CD4-positive, alpha-beta T cell treated with Interleukin-6 for 4 hours (primary cell): ENCODE data around the gene RAB4A.

Source experiments
- DNase-seq: peaks from one replicate; pipeline ENCODE4 v3.0.0-alpha.2; 2020; ENCODE audit warnings: mixed read lengths

RAB4A gene, protein sequence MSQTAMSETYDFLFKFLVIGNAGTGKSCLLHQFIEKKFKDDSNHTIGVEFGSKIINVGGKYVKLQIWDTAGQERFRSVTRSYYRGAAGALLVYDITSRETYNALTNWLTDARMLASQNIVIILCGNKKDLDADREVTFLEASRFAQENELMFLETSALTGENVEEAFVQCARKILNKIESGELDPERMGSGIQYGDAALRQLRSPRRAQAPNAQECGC

DNA sequence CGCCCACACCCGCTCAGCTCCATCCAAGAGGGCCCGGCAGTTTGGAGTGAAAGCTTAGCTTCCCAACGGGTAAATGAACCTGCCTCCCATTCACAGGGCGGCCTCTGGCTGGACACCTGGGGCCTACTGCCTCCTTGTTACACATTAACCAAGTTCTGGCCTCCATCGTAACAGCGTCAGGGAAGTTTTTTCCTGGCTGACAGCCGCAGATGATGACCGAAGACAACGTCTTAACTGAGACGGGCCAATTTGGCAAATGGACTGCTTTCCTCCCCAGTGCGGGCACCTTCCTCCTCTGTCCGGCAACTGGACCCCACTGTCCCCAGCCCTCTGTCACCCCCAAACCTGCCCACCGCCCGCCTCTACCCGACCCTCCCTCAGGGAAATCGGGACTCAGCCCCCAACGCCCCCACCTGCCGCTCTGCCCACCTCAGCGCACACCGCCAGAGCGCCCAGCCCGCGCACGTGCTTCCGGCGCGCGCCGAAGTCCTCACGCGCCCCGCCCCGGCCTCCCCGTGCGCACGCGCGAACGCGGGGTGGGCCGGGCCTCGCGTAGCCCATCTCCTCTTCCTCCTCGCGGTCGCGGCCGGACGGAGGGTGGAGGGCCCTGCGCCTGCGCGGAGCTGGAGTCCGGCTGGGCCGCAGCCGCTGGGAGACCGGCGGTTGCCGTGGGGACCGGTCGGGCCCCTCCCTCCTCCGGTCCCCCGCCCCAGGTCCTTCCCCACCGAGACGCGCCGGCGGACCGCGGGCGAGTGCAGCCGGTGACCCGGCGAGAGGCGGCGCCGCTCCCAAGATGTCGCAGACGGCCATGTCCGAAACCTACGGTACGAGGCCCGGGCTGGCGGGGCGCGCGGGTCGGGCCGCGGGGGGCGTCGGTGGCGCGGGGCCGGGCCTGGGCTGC is at the start of gene RAB4A:
Gene RAB4A (plus strand): TSS at position 565 of the 901 bp plus-strand sequence. CDS start 229 bp downstream, at position 794.
- peak; percentile 80 for DNase-seq

DNA sequence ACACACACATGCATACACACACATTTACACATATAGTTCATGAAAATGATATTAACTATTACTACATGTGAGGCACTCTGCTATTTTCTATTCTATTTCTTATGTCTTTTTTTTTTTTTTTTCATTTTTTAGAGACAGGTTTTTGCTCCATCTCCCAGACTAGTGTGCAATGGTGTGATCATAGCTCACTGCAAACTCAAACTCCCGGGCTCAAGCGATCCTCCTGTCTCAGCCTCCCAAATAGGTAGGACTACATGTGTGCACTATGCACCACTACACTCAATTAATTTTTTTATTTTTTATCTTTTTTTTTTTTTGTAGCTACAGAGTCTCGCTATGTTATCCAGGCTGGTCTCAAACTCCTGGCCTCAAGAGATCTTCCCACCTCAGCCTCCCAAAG is 48.8 kb upstream of the RAB4A start:
- DNase-seq: no peak

DNA sequence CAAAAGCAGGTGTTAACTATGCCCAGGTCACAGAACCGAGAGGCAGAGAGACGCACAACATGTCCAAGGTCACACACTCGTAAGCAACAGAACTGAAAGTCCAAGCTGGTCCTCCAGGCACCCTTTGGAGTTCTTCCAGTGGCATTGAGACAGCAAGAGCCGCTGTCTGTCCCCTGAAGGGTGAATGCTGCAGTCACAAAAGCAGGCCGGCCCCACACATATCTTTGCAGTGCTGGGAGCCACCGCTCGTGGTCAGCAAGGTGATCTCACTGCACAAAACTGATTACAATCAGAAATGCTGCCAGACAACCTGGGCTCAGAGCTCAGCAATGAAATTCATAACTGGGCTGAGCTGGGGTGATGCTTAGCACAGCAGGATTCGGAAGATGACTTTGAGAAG is 47.4 kb upstream of the RAB4A start:
- no peak for DNase-seq

DNA sequence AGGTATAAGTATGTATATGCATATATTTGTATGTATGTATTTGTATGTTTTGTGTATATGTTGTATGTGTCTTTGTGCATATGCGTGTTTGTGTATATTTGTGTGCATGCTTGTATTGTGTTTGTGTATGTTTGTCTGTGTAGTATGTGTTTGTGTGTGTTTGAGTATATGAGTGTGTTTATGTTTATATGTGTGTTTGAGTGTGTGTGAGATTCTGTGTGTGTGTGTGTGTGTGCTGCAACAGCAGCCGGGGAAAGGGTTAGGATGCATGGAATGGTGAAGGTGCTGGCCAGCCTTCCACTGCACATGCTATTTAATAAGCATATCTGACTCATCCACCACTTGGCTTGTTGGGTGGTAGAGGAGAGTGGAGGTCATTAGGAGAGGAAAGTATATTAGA is 46.6 kb upstream of the RAB4A start:
- DNase-seq: no peak

DNA sequence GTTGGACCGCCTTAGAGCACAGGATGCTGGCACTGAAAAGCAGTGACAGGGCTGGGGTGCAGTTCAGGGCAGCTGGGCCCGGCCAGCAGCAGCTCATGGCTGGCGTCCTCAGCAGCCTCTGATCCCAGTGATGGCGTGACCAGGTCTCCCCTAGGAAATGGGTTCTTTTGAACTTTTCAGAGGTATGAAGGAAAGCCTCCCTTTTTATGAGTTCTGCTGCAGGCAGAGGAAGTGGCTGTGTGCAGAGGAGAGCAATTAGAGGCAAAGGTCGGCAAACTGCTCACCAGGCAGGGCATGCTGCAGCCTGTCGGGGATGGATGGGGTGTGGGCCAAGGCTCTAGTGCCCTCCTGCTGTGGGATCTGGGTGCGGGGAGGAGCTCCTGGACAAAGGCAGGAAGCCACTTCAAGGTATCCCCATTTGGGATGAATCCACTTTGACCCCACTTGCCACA is 45.6 kb upstream of the RAB4A start:
- DNase-seq: no peak

DNA sequence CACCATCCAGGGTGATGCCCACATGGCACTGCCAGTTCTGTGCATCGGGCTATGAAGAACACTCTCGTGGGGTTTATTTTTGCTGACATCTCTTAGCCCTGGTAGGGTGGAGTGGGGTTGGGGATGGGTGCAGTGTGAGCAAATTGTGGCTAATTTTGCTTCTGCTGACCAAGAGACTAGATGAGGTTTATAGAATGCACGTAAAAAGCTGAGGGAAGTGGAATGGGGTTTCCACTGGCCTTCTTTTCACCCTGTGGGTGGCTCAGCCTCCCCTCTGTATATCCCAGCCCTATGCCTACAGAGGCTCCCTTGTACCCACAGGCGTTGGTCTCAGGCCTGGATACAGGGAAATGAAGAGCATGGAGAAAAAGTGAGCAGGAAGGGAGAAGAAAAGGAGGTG is 44.1 kb upstream of the RAB4A start:
- DNase-seq: no peak

DNA sequence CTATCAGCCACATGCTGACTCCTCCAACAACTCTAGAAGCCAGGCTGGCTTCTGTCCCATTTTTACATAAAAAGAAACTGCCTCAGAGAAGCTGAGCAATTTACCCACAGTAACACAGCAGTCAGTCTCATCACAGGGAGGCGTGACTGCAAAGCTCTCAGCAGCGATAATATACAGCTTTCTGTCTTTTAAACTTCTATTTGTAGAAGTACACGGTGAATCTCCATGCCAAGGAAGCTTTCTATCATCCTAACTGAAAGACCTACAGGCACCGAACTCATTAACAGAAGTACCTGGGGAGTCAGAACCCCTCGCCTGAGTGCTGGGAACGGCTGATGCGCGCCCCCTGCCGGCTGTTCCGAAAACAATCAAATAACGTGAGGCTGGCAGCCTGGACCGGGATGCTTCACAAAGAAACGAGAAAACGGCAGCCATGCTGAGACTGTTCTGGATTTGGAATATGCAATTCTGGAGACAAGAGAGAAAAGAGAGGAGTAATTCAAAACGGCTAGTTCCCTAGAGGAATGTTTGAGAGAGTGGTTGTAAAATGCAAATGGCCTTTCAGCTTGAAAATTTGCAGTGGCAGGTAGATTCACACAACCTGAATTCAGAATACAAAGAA is 43.5 kb upstream of the RAB4A start:
- DNase-seq: peak; percentile 88

DNA sequence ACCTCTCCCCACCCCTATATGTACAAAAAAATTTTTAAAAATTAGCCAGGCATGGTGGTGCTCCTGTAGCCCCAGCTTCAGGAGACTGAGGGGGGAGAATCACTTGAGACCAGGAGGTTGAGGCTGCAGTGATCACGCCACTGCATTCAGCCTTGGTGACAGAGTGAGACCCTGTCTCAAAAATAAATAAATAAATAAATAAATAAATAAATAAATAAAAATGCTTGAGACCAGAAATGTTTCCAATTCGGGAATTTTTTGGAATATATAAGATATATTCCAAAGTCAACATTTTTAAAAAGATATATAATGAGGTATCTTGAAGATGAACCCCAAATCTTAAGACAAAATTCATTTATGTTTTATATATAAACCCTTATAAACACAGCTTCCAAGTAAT is 42.4 kb upstream of the RAB4A start:
- no peak for DNase-seq

DNA sequence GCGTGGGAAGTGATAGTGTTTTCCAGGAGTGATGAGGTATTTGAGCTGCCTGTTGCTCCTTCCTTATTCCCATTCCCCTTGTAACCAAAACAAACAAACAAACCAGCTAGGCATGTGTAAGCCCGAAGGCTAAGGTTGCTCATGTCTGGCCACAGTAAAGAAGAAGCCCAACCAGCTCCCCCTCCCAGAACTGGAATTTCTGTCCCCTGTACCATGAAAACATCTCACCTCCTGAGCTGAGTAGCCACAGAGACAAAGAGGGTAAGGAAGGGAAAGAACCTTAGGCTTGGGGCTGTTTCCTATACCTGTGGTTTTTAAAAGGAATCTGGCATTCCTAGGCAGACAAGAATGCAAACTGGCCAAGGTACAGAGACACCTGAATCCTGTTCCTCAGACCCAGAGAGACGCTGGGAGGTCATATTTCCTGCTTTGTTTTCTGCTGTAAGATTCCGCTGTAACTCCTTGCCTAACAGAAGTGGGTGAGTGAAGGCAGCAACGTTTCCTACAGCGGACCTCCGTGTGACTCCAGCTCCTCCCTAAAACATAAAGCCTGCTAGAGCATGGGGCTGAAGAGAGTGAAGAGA is 41.7 kb upstream of the RAB4A start:
- DNase-seq: no peak

DNA sequence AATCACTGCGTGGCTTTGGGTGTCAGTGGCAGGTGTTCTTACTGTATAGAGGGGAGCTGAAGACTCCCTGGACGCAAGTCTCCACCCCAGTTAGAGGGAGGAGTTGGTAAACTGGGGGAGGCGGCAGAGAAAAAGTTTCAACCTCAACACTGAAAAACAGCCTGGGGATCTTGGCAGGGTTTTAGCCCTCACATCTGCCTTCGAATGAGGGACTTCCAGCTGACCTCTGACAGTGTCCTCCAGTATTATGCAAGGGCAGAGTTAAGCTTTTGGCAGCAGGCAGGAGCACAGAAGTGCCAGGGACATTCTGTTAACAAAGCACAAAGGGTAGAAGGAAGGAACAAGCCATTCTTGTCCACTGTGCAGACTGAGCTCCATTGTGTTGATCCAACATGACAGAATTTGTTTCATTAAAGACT is 41.2 kb upstream of the RAB4A start:
- no peak for DNase-seq

DNA sequence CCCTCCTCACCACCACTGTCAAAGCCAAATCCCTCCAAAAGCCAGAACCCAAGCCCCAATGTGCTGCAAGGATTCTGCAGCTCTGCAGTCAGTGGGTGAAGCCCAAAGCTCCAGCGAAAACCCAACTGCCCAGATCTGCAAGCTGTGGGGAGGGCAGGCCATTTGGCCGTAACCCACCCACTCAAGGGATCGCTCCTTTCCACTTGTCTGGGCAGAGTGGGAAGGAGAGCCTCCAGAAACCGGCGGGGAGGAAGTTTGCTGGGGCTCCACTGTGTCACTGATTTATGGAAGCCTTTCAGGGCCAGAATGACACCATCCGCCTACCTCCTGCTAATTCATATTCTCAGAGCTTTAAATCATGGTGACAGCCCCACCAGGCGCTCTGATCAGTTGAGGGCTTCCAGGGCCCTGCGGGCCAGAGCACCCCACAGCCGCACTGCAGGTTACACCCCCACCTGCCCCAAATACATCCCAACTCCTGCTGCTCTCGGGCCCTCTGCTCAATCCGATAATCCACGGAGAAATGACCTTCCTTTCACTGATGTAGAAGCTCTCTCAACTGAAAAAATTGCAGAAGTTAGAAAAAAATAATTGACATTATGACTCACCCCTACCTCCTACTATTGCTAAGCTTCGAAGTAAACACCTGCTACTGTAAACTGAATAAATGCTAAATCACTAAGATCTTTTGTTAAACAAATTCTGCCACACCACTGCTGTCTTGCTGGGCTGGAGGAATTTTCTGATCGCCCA is 40.6 kb upstream of the RAB4A start:
- DNase-seq: no peak

DNA sequence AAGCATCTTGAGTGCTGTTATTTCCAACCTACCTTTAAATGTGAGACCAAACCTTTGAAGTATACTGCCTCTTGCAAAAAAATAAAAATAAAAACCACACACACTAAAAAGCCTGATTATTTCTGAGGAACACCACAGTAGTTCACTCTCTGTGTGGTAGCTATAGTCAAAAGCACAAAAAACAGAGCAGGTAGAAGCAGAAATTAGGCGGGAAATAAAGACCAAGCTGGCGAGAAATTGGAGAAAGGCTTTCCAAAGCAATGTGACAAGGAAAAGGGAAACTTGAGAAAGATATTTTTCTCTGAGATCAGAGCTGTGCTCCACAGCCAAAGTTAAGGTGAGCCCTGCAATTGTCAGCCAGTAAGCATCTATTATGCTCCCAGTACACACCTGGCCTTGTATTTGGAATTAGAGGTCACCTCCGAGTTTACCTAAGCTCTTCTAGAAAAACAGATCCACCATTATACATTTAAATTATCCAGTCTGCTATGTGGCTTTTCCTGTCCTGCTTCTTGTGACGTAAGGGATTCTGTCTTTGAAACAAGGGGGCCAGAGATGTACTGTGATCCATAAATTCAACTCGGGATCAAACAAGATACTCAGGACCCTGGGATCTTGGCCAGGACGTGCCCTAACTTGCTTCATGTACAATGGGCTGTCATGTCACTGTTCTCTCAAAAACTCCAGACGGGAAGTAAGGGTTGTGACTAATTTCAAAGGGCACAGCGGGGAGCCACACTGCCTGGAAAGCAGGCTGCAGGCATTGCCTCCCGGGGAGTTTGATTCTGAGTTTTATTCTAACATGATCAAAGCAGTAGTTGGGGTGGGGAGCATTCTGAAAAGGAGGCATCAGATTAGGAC is 39.8 kb upstream of the RAB4A start:
- no peak for DNase-seq

DNA sequence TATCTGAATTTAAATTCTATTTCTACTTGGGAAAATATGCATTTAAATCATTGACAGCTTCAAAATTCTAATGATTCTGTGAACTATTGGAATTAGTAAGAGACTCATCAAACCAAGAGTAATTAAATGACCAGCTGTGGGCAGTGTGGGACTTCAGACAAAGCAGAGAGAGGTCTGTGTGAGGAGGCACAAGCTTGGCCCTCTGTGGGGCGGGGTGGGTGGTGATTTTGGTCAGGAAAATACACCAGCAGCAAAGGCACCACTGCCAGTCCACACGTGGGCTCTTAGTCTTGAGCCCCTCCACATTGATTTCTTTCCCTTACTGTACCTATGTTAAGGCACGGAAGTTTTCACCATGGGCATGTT is 39.2 kb upstream of the RAB4A start:
- DNase-seq: no peak

DNA sequence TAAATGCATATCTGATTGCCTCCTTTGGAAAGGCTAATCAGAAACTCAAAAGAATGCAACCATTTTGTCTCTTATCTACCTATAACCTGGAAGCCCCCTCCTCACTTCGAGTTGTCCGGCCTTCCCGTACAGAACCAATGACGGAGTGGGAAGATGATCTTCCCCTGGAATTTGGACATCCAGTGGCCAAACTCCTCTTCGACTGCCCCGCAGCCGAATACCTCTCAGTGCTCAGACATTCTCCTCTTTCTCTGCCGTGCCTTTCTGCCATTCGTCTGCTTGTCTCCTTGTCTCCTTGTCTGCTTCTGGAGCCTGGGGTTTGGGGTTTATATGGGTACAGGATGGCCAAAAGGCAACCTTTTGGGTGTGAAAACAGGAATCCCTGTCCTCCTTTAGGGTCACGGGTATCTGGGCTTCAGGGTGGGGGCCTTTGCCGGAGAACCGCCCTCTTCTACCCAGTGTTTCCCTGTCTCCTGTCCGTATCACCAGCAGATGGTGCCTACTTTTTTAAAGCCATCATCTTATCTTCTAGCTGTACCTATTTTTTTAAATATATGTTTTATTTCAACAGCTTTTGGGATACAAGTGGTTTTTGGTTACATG is 35.9 kb upstream of the RAB4A start:
- no peak for DNase-seq

DNA sequence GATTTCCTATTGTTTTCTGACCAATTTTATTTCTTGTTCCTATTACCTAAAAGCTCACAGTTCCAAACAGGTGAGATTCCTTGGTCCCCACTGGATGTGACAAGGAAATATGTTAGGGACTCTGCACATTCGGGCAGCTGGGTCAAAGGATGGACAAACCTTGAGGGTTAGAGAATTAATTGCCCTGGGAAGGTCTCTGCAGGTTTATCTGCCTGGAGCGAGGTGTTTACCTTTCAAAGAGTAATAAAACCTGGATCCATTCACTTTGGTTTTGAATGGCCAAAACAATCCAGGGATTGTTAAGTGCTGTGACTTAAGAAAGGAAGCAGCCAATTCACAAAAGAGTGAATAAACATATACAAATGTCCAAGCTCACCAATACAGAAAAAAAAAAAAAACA is 33.6 kb upstream of the RAB4A start:
- no peak for DNase-seq

DNA sequence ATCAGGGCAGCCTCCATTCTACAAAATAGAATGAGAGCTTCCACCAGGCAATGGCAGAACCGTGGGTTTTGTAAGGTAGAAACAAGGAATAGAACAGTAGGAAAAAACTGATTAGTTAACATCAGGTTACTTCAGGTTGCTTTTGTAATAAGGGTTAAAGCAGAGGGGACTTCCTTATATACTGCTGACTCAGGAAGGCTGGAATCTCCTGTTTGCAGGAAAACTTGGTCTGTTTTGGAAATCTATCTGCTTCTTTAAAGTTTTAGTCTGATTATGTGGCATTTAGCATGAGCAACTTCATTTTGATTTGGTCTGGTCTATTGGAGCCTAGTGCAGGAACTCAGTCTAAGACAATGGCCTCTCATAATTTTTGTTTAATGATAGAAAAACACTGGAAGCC is 32.7 kb upstream of the RAB4A start:
- DNase-seq: no peak

DNA sequence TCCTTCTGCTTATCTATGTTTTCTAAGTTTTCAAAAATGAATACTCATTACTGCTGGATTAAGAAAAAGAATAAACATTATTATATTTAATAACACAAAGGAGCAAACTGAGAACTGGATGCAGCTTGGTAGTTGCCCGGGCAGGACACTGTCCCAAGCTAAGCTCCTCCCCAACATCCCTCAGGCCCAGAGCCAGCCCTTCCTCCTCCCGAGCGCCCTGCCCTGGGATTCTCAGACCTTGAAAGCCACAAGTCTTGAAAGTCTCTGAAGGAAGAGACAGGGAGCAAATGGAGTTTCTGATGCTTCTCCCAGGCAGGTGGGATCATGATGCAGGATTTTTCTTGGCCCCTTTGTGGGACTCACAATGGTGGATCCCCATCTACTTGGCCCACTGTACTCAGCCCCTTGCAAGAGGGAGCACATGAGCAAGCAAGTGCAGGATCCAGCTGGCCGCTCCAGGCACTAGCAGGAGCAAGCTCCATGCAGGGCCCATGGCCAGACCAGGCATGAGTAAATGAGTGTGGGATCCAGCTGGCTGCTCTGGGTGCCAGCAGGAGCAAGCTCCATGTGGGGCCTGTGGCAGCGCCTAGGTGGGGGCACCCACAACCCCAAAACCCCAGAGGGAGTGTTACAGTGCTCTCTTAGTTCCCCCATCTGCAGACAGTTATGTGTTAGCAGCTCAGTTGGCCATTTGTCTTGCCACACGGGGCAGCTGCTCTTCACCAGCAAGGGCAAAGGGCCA is 32.1 kb upstream of the RAB4A start:
- DNase-seq: no peak

DNA sequence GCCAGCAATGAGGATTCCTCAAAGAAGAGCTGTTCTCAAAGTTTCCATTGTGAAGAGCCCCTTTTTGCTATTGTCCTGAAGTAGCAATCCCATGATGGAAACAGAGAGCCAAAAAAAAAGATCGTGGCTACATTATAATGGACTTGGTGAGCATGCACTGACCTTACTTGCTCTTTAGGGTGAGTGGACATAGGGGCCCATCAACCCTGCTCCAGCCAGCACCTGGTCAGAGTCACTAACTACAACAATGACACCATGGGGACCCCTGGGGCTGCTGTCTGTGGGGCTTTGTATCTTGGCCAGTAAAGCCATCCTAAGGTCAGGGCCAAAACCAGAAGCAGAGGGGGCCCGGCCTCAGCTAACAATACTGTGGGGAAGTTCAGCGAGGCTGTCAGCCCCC is 30.4 kb upstream of the RAB4A start:
- DNase-seq: no peak

DNA sequence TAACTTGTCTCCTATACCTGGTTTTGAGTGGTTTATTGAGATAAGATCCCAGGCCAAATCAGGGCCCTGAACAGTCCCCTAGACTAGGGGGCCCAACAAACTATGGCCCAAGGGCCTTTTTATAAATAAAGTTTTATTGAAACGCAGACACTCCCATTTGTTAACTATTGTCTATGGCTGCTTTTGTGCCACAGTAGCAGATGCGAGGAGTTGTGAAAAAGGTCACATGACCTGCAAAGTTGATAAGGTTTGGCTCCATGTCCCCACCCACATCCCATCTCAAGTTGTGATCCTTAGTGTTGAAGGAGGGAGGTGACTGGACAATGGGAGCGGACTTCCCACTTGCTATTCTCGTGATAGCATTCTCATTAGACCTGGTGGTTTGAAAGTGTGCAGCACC is 29.5 kb upstream of the RAB4A start:
- DNase-seq: no peak

DNA sequence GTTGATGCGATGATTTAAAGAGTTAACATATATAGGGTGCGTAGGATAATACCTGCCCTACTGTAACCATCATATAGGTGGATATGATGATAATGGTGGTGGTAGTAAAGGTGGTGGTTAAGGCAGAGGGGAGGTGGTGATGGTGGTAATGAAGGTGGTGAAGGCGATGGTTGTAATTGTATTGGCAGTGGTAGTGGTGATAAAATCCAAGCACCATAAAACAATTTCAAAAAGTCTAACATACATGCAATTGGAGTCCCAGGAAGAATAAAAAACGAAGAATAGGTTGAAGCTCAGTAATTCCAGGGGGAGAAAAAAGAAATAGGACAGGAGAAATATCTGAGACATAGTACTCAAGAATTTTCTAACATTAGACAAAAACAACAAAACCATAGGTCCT is 27.3 kb upstream of the RAB4A start:
- no peak for DNase-seq

DNA sequence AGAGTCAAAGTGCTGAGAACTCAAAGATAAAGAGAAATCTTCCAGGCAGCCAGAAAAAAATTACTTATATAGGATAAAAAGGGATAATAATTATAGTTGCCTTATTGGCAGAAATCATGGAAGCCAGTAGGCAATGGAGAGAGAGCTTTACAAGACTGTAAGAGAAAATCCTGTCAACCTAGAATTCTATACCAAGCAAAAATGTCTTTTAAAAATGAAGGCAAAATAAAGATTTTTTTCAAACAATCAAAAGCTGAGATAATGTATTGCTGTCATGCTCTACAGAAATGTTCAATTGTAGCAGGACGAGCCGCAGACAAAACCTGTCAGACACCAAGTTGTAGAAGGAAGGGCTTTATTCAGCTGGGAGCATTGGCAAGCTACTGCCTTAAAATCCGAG is 26.8 kb upstream of the RAB4A start:
- no peak for DNase-seq
